Subcutaneous abdominal adipose tissue (tissue), 5 donors: ENCODE data around the gene OR52E4.

ENCODE experiments used
- H3K27ac ChIP-seq: one replicate; pipeline ENCODE4 v1.7.0; 2013; ENCODE audit warnings: low read depth, mild to moderate bottlenecking, inconsistent platforms, low read length, moderate library complexity
- H3K27me3 ChIP-seq, 5 donors: one replicate each; pipeline ENCODE4 v1.7.0; 2013; ENCODE audit warnings: low read length in 5 of 5, inconsistent platforms in 1 of 5; ENCODE audit not compliant: control insufficient read depth in 5 of 5, insufficient read depth in 4 of 5
- H3K36me3 ChIP-seq, 5 donors: one replicate each; pipeline ENCODE4 v1.7.0; 2013; ENCODE audit warnings: low read length in 5 of 5; ENCODE audit not compliant: control insufficient read depth in 5 of 5, insufficient read depth in 5 of 5
- H3K4me1 ChIP-seq, 5 donors: one replicate each; pipeline ENCODE4 v1.7.0; 2013; ENCODE audit warnings: low read length in 5 of 5, mild to moderate bottlenecking in 3 of 5, moderate library complexity in 1 of 5; ENCODE audit not compliant: control insufficient read depth in 5 of 5, insufficient read depth in 5 of 5
- H3K4me3 ChIP-seq, 5 donors: one replicate each; pipeline ENCODE4 v1.7.0; 2013; ENCODE audit warnings: low read length in 5 of 5, low read depth in 1 of 5
- H3K9ac ChIP-seq, 5 donors: one replicate each; pipeline ENCODE4 v1.7.0; 2013; ENCODE audit warnings: low read length in 5 of 5, mild to moderate bottlenecking in 4 of 5, moderate library complexity in 3 of 5
- H3K9me3 ChIP-seq, 5 donors: one replicate each; pipeline ENCODE4 v1.7.0; 2013; ENCODE audit warnings: low read length in 5 of 5; ENCODE audit not compliant: control insufficient read depth in 5 of 5
- donor health status: healthy.
- donor health status: healthy.
- donor health status: healthy.
- donor health status: healthy.
- donor health status: healthy.

OR52E4 gene

GRCh38 chr11:5923794-5924193 lies 43.4 kb downstream of the OR52E4 start:
- Histone ChIP-seq H3K27me3 (no peaks in the 10 kb centered on the region), H3K36me3 (no peaks in the 10 kb centered on the region), H3K27ac (no peak overlapping the region), H3K4me1 (no peaks in the 10 kb centered on the region), H3K9ac (no peak overlapping the region), H3K9me3 (peaks cover 0 to 16% (median 10%) of the 10 kb centered on the region in 5 donors), H3K4me3 (no peak overlapping the region)

GRCh38 chr11:5928271-5928670 lies 47.8 kb downstream of the OR52E4 start:
- Histone ChIP-seq H3K9ac (no peak overlapping the region), H3K4me3 (no peak overlapping the region), H3K9me3 (peaks cover 0 to 12% (median 9%) of the 10 kb centered on the region in 5 donors), H3K4me1 (no peaks in the 10 kb centered on the region), H3K36me3 (no peaks in the 10 kb centered on the region), H3K27me3 (no peaks in the 10 kb centered on the region), H3K27ac (no peak overlapping the region)

DNA sequence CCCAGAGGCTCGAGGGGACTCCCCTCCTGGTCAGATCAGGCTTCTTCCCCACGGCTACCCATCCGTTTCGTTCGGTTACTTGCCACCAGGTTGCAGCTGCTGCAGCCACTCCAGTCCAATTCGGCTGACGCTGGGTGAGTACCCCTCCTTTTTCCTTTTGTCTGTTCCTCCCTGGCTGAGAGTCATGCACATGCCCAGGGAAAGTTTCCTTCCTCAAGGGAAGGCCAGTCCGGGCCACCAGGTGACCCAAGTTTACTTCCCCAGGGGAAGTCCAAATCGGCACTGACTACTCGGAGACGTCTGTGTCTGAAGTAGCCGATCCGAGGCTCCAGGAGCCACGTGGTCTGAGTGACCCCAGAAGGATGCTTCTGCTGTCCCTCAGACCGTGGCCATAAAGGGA lies 48.4 kb downstream of the OR52E4 start:
- H3K4me3 ChIP-seq, result no peak overlapping the region
- H3K27ac ChIP-seq, result no peak overlapping the region
- no peaks in the 10 kb centered on the region for H3K4me1 ChIP-seq
- no peaks in the 10 kb centered on the region for H3K36me3 ChIP-seq
- no peaks in the 10 kb centered on the region for H3K27me3 ChIP-seq
- no peak overlapping the region for H3K9ac ChIP-seq
- H3K9me3 ChIP-seq, result peaks cover 0 to 7% (median 6%) of the 10 kb centered on the region in 5 donors

DNA sequence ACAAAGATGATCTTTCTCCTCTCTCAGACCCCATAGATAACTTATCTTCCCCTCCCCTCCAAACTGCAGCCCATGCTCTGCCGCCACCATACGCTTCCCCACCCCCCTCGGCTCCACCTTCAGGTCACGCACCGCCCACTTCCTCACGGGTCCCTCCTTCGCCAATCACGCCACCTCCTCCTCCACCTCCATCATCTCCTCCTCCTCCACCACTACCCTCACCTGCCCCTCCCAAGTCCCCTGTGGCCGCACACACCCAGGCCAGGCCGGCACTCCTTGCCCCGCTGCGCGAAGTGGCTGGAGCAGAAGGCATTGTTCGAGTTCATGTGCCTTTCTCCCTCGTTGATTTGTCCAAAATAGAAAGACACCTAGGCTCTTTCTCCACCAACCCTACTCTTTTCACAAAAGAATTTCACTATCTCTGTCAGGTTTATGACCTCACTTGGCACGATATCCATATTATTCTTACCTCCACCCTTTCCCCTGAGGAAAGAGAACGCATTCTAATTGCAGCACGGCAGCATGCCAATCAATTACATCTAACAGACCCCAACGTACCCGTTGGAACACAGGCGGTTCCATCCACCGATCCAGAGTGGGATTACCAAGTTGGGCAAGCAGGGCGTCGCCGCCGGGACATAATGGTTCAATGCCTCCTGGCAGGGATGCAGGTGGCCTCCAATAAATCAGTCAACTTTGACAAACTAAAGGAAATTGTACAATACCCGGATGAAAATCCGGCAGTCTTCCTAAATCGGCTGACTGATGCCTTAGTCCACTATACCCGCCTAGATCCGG lies 49.3 kb downstream of the OR52E4 start:
- Histone ChIP-seq H3K4me1 (no peaks in the 10 kb centered on the region), H3K27ac (no peak overlapping the region), H3K9ac (no peak overlapping the region), H3K4me3 (no peak overlapping the region), H3K27me3 (no peaks in the 10 kb centered on the region), H3K36me3 (no peaks in the 10 kb centered on the region), H3K9me3 (peaks cover 0 to 5% (median 4%) of the 10 kb centered on the region in 5 donors)

GRCh38 chr11:5930614-5931013 lies 50.2 kb downstream of the OR52E4 start:
- Histone ChIP-seq H3K27me3 (no peaks in the 10 kb centered on the region), H3K4me1 (no peaks in the 10 kb centered on the region), H3K9me3 (peaks cover 0 to 5% (median 4%) of the 10 kb centered on the region in 5 donors), H3K36me3 (no peaks in the 10 kb centered on the region), H3K9ac (no peak overlapping the region), H3K27ac (no peak overlapping the region), H3K4me3 (no peak overlapping the region)

- Histone ChIP-seq H3K36me3 (no peaks in the 10 kb centered on the region), H3K4me1 (no peaks in the 10 kb centered on the region), H3K27ac (no peak overlapping the region), H3K4me3 (no peak overlapping the region), H3K9me3 (peaks cover 0 to 5% (median 4%) of the 10 kb centered on the region in 5 donors), H3K9ac (no peak overlapping the region), H3K27me3 (no peaks in the 10 kb centered on the region)
Measured at GRCh38 chr11:5931061-5931460, 50.6 kb downstream of the OR52E4 start.

GRCh38 chr11:5932671-5933070 lies 52.2 kb downstream of the OR52E4 start:
- no peak overlapping the region for H3K4me3 ChIP-seq
- H3K4me1 ChIP-seq, result no peaks in the 10 kb centered on the region
- H3K9ac ChIP-seq, result no peak overlapping the region
- no peaks in the 10 kb centered on the region for H3K27me3 ChIP-seq
- H3K27ac ChIP-seq, result no peak overlapping the region
- peaks cover 0 to 5% (median 4%) of the 10 kb centered on the region in 5 donors for H3K9me3 ChIP-seq
- no peaks in the 10 kb centered on the region for H3K36me3 ChIP-seq

GRCh38 chr11:5933116-5933515 lies 52.7 kb downstream of the OR52E4 start:
- Histone ChIP-seq H3K9me3 (peaks cover 0 to 8% (median 4%) of the 10 kb centered on the region in 5 donors), H3K27ac (no peak overlapping the region), H3K4me1 (no peaks in the 10 kb centered on the region), H3K27me3 (no peaks in the 10 kb centered on the region), H3K4me3 (no peak overlapping the region), H3K9ac (no peak overlapping the region), H3K36me3 (no peaks in the 10 kb centered on the region)
